Uterus (tissue), 4 donors: ENCODE results near the gene CCDC54. TPM values are rescaled to one million over a fixed set of nuclear protein-coding genes. Genes with fewer than 3 reads are reported as not detected.

Experiments used
- DNase-seq, 2 donors: peaks; one replicate each; pipeline ENCODE4 v3.0.0-alpha.2; 2019 to 2020
- H3K27ac ChIP-seq, 2 donors: fragments of 200-600 bp; sonication (generic); 1 replicate in 1 of 2; 2 replicates in 1 of 2; pipeline ENCODE4 v1.5.1; 2016 to 2018
- H3K27me3 ChIP-seq, 2 donors: fragments of 200-600 bp; sonication (generic); one replicate each; pipeline ENCODE4 v1.5.1; 2018 to 2019; ENCODE audit warnings: control low read depth in 1 of 2
- H3K36me3 ChIP-seq, 2 donors: fragments of 200-600 bp; sonication (generic); one replicate each; pipeline ENCODE4 v1.5.1; 2019; ENCODE audit warnings: control low read depth in 1 of 2
- H3K4me1 ChIP-seq, 2 donors: fragments of 200-600 bp; sonication (generic); one replicate each; pipeline ENCODE4 v1.5.1; 2018 to 2019; ENCODE audit warnings: control low read depth in 1 of 2
- H3K4me3 ChIP-seq, 2 donors: fragments of 200-600 bp; sonication (generic); 1 replicate in 1 of 2; 2 replicates in 1 of 2; pipeline ENCODE4 v1.5.1; 2018 to 2019; ENCODE audit warnings: mild to moderate bottlenecking in 1 of 2
- H3K9me3 ChIP-seq, 2 donors: fragments of 200-600 bp; sonication (generic); one replicate each; pipeline ENCODE4 v1.5.1; 2019; ENCODE audit warnings: control low read depth in 1 of 2
- CTCF ChIP-seq, 4 experiments: fragments of 200-600 bp in 2 of 4; fragments of 450-650 bp in 2 of 4; sonication (generic) in 2 of 4; IDR thresholded peaks; one replicate each; pipeline ENCODE4 v1.5.1; 2016 to 2019; ENCODE audit warnings: antibody characterized with exemption in 4 of 4, mild to moderate bottlenecking in 2 of 4, moderate library complexity in 1 of 4
- POLR2A ChIP-seq, 2 donors: fragments of 450-650 bp; IDR thresholded peaks; one replicate each; pipeline ENCODE4 v1.6.1; 2016; ENCODE audit warnings: antibody characterized with exemption in 2 of 2, mild to moderate bottlenecking in 1 of 2, moderate library complexity in 1 of 2
- intact Hi-C: fragments of 100-400 bp; cut with DNase I; formaldehyde crosslinking; loops from one replicate; pipeline ENCODE4 v1.15.1; 2023; ENCODE audit warnings: low total_unique reads
- total RNA-seq, 4 donors: library from RNA; depleted of rRNA in 3 of 4; stranded (reverse); fragments of >200 nt in 3 of 4; gene quantifications; one replicate each; pipeline versions ENCODE4 v1.1.0 to v1.2.4, GENCODE V29; 2014 to 2023
- donor health status: DM: yes; HTN: yes; CAD: no.

CCDC54 gene
- total RNA-seq, 4 donors from 2014 or later: not detected

- no peaks in the 10 kb centered on the region for H3K9me3 ChIP-seq
- no peak for DNase-seq
- H3K4me1 ChIP-seq: no peaks in the 10 kb centered on the region
- H3K27ac ChIP-seq: no peak overlapping the region
- TF ChIP-seq POLR2A (IDR thresholded peaks at IDR 0.05): no peak
- no peak for TF ChIP-seq CTCF (IDR thresholded peaks at IDR 0.05)
- intact Hi-C loops: no loop called here
- no peak overlapping the region for H3K4me3 ChIP-seq
- H3K27me3 ChIP-seq: no peaks in the 10 kb centered on the region
- no peaks in the 10 kb centered on the region for H3K36me3 ChIP-seq
These were observed 36.0 kb downstream of the CCDC54 start for GRCh38 chr3:107413264-107413663.

- no peaks in the 10 kb centered on the region for H3K9me3 ChIP-seq
- TF ChIP-seq CTCF (IDR thresholded peaks at IDR 0.05) (no peak), POLR2A (IDR thresholded peaks at IDR 0.05) (no peak)
- intact Hi-C loops: no loop called here
These were observed 37.2 kb downstream of the CCDC54 start for GRCh38 chr3:107414325-107414964.

GRCh38 chr3:107416138-107416537, 38.9 kb downstream of the CCDC54 start:
- DNase-seq: no peak
- TF ChIP-seq CTCF (IDR thresholded peaks at IDR 0.05): no peak
- no peak for TF ChIP-seq POLR2A (IDR thresholded peaks at IDR 0.05)
- intact Hi-C loops: no loop called here
- H3K36me3 ChIP-seq: no peaks in the 10 kb centered on the region
- no peak overlapping the region for H3K27ac ChIP-seq
- H3K4me1 ChIP-seq: no peaks in the 10 kb centered on the region
- no peaks in the 10 kb centered on the region for H3K9me3 ChIP-seq
- H3K27me3 ChIP-seq: no peaks in the 10 kb centered on the region
- H3K4me3 ChIP-seq: no peak overlapping the region

More at GRCh38 chr3:107414325-107414964, 37.2 kb downstream of the CCDC54 start:
- H3K27ac ChIP-seq: no peak overlapping the region
- H3K4me1 ChIP-seq: no peaks in the 10 kb centered on the region
- no peaks in the 10 kb centered on the region for H3K27me3 ChIP-seq
- H3K4me3 ChIP-seq: no peak overlapping the region
- H3K36me3 ChIP-seq: no peaks in the 10 kb centered on the region
- DNase-seq: no peak

GRCh38 chr3:107416886-107417285, 39.6 kb downstream of the CCDC54 start:
- no peak for DNase-seq
- no peaks in the 10 kb centered on the region for H3K4me1 ChIP-seq
- no peaks in the 10 kb centered on the region for H3K9me3 ChIP-seq
- H3K4me3 ChIP-seq: no peak overlapping the region
- no peaks in the 10 kb centered on the region for H3K27me3 ChIP-seq
- intact Hi-C loops: no loop called here
- H3K27ac ChIP-seq: no peak overlapping the region
- H3K36me3 ChIP-seq: no peaks in the 10 kb centered on the region
- no peak for TF ChIP-seq CTCF (IDR thresholded peaks at IDR 0.05)
- TF ChIP-seq POLR2A (IDR thresholded peaks at IDR 0.05): no peak

GRCh38 chr3:107421170-107421792, 44.0 kb downstream of the CCDC54 start:
- DNase-seq: no peak
- Histone ChIP-seq H3K4me1 (no peaks in the 10 kb centered on the region), H3K27ac (no peak overlapping the region), H3K4me3 (no peak overlapping the region), H3K27me3 (no peaks in the 10 kb centered on the region), H3K36me3 (no peaks in the 10 kb centered on the region), H3K9me3 (no peaks in the 10 kb centered on the region)
- peak; percentile 69 to 75 (median 72) for TF ChIP-seq CTCF (IDR thresholded peaks at IDR 0.05)
- no peak for TF ChIP-seq POLR2A (IDR thresholded peaks at IDR 0.05)
- intact Hi-C loops: no loop called here
